Measurements from ENCODE around the gene FPGT. TPM values are rescaled to one million over a fixed set of nuclear protein-coding genes. Genes with fewer than 3 reads are reported as not detected.
A peak's percentile ranks its signal among the peaks of the same experiment; 100 is the strongest.

The FPGT gene
- total and polyA plus RNA-seq, 9 of the 15 experiments (the other 6 are each of a cell fraction or from before 2014, with no cell fraction given): 11.6 to 24.3 (median 22.5) TPM

DNA sequence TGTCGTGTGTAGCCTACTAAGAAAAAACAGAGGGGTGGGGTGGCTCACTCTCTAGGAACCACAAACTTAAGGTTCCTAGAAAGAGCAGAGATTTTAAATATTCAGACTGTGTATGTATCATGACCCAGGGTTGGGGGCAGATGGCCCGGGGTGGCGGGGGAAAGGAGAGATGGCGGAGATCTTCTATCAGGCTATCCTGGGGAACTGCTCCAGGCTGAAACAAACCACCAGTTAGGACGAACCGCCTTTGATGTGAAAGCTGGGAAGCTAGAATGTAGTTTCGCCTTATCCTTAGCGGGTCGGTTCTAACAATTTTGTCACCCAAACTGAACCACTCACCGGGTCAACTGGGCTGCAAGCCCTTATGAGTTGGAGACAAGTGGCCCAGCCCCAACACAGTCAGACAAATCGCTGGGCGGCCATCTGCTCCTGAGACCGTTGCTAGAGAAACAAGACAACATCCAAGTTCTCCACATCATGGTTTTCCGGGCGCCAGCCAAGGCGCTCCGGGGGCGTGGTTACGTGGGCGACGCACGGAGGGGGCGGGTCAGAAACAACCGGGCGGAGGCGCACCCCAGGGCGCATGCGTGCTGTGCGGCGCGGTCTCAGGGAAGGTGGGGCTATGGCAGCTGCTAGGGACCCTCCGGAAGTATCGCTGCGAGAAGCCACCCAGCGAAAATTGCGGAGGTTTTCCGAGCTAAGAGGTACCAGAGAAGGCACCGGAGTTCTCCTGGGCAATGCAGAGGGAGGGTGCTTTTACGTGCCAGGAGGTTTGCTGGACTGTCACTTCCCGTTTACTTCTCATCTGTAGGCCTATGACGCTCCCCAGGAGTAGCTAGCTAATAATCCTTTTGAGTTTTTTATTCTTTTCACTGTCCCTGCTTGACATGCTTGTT lies at the start of gene FPGT, which contains the start of gene LRRIQ3 (continued):
- TF ChIP-seq, protein P1, sequence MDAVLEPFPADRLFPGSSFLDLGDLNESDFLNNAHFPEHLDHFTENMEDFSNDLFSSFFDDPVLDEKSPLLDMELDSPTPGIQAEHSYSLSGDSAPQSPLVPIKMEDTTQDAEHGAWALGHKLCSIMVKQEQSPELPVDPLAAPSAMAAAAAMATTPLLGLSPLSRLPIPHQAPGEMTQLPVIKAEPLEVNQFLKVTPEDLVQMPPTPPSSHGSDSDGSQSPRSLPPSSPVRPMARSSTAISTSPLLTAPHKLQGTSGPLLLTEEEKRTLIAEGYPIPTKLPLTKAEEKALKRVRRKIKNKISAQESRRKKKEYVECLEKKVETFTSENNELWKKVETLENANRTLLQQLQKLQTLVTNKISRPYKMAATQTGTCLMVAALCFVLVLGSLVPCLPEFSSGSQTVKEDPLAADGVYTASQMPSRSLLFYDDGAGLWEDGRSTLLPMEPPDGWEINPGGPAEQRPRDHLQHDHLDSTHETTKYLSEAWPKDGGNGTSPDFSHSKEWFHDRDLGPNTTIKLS (IDR thresholded peaks at IDR 0.05; ENCODE audit: borderline replicate concordance, low read depth): no peak
- TF ChIP-seq RBM15 (IDR thresholded peaks at IDR 0.05; ENCODE audit: insufficient read depth, low read length) (no peak), U2AF2 (optimal IDR thresholded peaks at IDR 0.05; ENCODE audit: low read depth, low read length) (no peak), ELF4 (CRISPR knock-in tag; IDR thresholded peaks at IDR 0.05) (no peak), NELFE (IDR thresholded peaks at IDR 0.05; ENCODE audit: insufficient read depth, insufficient read length) (no peak), KAT7 (CRISPR knock-in tag; IDR thresholded peaks at IDR 0.05; ENCODE audit: borderline replicate concordance) (no peak), GABPA (tag; conservative IDR thresholded peaks at IDR 0.05; ENCODE audit: low read depth) (peak; percentile 52), KAT2B (IDR thresholded peaks at IDR 0.05; ENCODE audit: low read depth, low read length) (no peak), SMARCA5 (IDR thresholded peaks at IDR 0.05) (no peak), ZNF764 (CRISPR knock-in tag; IDR thresholded peaks at IDR 0.05; ENCODE audit: low read depth) (no peak), ETS2 (tag; IDR thresholded peaks at IDR 0.05; ENCODE audit: borderline replicate concordance, poor library complexity, severe bottlenecking) (no peak)
- TF ChIP-seq, protein P2, sequence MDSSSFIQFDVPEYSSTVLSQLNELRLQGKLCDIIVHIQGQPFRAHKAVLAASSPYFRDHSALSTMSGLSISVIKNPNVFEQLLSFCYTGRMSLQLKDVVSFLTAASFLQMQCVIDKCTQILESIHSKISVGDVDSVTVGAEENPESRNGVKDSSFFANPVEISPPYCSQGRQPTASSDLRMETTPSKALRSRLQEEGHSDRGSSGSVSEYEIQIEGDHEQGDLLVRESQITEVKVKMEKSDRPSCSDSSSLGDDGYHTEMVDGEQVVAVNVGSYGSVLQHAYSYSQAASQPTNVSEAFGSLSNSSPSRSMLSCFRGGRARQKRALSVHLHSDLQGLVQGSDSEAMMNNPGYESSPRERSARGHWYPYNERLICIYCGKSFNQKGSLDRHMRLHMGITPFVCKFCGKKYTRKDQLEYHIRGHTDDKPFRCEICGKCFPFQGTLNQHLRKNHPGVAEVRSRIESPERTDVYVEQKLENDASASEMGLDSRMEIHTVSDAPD (CRISPR knock-in tag; IDR thresholded peaks at IDR 0.05): no peak
- TF ChIP-seq, protein P3, sequence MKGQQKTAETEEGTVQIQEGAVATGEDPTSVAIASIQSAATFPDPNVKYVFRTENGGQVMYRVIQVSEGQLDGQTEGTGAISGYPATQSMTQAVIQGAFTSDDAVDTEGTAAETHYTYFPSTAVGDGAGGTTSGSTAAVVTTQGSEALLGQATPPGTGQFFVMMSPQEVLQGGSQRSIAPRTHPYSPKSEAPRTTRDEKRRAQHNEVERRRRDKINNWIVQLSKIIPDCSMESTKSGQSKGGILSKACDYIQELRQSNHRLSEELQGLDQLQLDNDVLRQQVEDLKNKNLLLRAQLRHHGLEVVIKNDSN (CRISPR knock-in tag; IDR thresholded peaks at IDR 0.05): no peak; the same call in 1 of the 2 replicates
- TF ChIP-seq, protein P4, sequence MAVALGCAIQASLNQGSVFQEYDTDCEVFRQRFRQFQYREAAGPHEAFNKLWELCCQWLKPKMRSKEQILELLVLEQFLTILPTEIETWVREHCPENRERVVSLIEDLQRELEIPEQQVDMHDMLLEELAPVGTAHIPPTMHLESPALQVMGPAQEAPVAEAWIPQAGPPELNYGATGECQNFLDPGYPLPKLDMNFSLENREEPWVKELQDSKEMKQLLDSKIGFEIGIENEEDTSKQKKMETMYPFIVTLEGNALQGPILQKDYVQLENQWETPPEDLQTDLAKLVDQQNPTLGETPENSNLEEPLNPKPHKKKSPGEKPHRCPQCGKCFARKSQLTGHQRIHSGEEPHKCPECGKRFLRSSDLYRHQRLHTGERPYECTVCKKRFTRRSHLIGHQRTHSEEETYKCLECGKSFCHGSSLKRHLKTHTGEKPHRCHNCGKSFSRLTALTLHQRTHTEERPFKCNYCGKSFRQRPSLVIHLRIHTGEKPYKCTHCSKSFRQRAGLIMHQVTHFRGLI (CRISPR knock-in tag; IDR thresholded peaks at IDR 0.05): no peak
- TF ChIP-seq, protein P5, sequence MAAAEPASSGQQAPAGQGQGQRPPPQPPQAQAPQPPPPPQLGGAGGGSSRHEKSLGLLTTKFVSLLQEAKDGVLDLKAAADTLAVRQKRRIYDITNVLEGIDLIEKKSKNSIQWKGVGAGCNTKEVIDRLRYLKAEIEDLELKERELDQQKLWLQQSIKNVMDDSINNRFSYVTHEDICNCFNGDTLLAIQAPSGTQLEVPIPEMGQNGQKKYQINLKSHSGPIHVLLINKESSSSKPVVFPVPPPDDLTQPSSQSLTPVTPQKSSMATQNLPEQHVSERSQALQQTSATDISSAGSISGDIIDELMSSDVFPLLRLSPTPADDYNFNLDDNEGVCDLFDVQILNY (CRISPR knock-in tag; IDR thresholded peaks at IDR 0.05): no peak
- TF ChIP-seq, protein P6, sequence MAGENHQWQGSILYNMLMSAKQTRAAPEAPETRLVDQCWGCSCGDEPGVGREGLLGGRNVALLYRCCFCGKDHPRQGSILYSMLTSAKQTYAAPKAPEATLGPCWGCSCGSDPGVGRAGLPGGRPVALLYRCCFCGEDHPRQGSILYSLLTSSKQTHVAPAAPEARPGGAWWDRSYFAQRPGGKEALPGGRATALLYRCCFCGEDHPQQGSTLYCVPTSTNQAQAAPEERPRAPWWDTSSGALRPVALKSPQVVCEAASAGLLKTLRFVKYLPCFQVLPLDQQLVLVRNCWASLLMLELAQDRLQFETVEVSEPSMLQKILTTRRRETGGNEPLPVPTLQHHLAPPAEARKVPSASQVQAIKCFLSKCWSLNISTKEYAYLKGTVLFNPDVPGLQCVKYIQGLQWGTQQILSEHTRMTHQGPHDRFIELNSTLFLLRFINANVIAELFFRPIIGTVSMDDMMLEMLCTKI (IDR thresholded peaks at IDR 0.05; ENCODE audit: partially characterized antibody): no peak

Data from K562 (cell line).